AG10803 (cell line): Measurements from ENCODE around the gene KDM4C.
A peak's percentile ranks its signal among the peaks of the same experiment; 100 is the strongest.
"Not testable (repeated sequence)": the region's sequence is repeated elsewhere in the genome, so short reads cannot be mapped to it uniquely, and the experiment has no call there.

Experiments
- DNase-seq: peaks from one replicate; pipeline ENCODE4 v3.0.0; 2010; ENCODE audit warnings: low read depth
- H3K4me3 ChIP-seq: 2 replicates; pipeline ENCODE4 v1.5.1; 2011; ENCODE audit warnings: mild to moderate bottlenecking, low read length, control low read depth
- CTCF ChIP-seq: conservative IDR thresholded peaks from 2 replicates; pipeline ENCODE4 v1.5.1; 2011; ENCODE audit warnings: mild to moderate bottlenecking, low read length, control low read depth, inconsistent platforms

KDM4C gene

GRCh38 chr9:6805532-6805931, 47.8 kb downstream of the KDM4C start:
- TF ChIP-seq CTCF, result no peak
- H3K4me3 ChIP-seq, result no peak overlapping the region
- DNase-seq, result peak; percentile 70

DNA sequence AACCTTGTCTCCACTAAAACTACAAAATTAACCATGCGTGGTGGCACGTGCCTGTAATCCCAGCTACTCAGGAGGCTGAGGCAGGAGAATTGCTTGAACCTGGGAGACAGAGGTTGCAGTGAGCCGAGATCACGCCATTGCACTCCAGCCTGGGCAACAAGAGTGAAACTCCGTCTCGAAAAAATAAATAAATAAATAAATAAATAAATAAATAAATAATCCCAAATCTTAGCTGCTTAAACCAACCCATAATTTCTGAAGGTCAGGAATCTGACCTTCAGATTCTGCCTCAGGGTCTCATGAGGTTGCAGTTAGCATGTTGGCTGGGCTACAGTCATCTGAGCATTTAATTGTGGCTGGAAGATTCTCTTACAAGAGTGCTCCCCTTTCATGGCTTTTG, 48.5 kb downstream of the KDM4C start:
- H3K4me3 ChIP-seq, DNase-seq: not testable (repeated sequence)

DNA sequence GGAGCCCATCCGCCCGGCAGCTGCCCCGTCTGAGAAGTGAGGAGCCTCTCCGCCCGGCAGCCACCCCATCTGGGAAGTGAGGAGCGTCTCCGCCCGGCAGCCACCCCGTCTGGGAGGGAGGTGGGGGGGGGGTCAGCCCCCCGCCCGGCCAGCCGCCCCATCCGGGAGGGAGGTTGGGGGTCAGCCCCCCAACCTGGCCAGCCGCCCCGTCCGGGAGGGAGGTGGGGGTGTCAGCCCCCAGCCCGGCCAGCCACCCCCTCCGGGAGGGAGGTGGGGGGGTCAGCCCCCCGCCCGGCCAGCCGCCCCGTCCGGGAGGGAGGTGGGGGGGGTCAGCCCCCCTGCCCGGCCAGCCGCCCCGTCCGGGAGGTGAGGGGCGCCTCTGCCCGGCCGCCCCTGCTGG, 49.9 kb downstream of the KDM4C start:
- not testable (repeated sequence) for H3K4me3 ChIP-seq, DNase-seq

GRCh38 chr9:6811436-6811835, 53.7 kb downstream of the KDM4C start:
- DNase-seq, result no peak
- TF ChIP-seq CTCF, result no peak
- no peak overlapping the region for H3K4me3 ChIP-seq

DNA sequence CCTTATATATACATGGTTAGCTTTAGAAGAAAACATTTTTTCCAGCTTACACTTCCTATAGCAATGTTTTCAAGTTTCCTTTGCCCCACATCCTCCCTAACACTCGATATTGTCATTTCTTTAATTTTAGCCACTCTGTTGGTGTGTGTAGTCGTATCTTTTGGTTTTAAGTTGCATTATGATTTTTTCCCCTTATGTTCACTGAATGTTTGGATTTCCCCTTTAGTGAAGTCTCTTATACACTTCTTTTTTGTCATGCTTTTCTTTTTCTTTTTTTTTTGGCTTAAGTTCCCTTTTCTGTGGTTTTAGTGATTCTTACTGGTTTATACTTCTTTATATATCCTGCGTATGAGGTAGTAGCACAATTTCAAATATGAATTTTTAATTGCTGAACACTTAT, 58.8 kb downstream of the KDM4C start:
- H3K4me3 ChIP-seq, result no peak overlapping the region
- no peak for DNase-seq
- no peak for TF ChIP-seq CTCF

- H3K4me3 ChIP-seq, result no peak overlapping the region
- DNase-seq, result no peak
- TF ChIP-seq CTCF, result no peak
Observed at GRCh38 chr9:6818292-6818922, 60.6 kb downstream of the KDM4C start.

DNA sequence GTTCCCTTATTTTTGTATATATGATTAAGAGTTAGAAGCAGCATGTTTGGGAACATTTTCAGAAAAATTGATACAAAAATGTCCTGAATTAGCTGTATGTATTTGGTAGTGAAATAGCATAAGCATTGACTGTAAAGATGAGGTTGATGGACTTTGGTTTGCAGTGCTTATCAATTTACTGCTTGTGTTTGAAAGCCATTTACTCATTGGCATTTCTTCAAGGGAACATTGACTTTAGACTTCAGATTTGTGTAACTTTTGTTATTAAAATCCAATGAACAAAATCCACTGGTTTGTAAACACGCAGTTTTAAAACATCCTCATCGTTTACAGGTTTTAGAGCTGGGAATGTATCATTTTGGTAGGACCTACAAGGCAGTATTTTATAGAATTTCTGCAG, 61.3 kb downstream of the KDM4C start:
- DNase-seq, result no peak
- no peak overlapping the region for H3K4me3 ChIP-seq
- TF ChIP-seq CTCF, result no peak

- DNase-seq, result no peak
- no peak overlapping the region for H3K4me3 ChIP-seq
- no peak for TF ChIP-seq CTCF
Observed at GRCh38 chr9:6819529-6819928, 61.8 kb downstream of the KDM4C start.
